Measurements from ENCODE around the gene FNDC3B. TPM values are rescaled to one million over a fixed set of nuclear protein-coding genes. Genes with fewer than 3 reads are reported as not detected.
A peak's percentile ranks its signal among the peaks of the same experiment; 100 is the strongest.

FNDC3B gene
- total RNA-seq, 1 donor: 139 TPM

- DNase-seq (ENCODE audit: low read depth): no peak
- no peak for TF ChIP-seq CTCF (IDR thresholded peaks at IDR 0.05; ENCODE audit: insufficient read depth, low read length)
These were observed 357.0 kb downstream of the FNDC3B start for GRCh38 chr3:172396400-172396799.

GRCh38 chr3:172397716-172398405 lies 358.5 kb downstream of the FNDC3B start:
- peak; percentile 39 for DNase-seq (ENCODE audit: low read depth)
- H3K4me3 ChIP-seq (ENCODE audit: low read depth, low read length): no peak overlapping the region
- TF ChIP-seq CTCF (IDR thresholded peaks at IDR 0.05; ENCODE audit: insufficient read depth, low read length): no peak

More at GRCh38 chr3:172396400-172396799, 357.0 kb downstream of the FNDC3B start:
- no peak overlapping the region for H3K4me3 ChIP-seq (ENCODE audit: low read depth, low read length)

- no peak overlapping the region for H3K4me3 ChIP-seq (ENCODE audit: low read depth, low read length)
- no peak for TF ChIP-seq CTCF (IDR thresholded peaks at IDR 0.05; ENCODE audit: insufficient read depth, low read length)
These were observed 359.1 kb downstream of the FNDC3B start for GRCh38 chr3:172398484-172398883.

GRCh38 chr3:172402090-172402489 lies 362.7 kb downstream of the FNDC3B start:
- no peak for TF ChIP-seq CTCF (IDR thresholded peaks at IDR 0.05; ENCODE audit: insufficient read depth, low read length)
- H3K4me3 ChIP-seq (ENCODE audit: low read depth, low read length): no peak overlapping the region
- no peak for DNase-seq (ENCODE audit: low read depth)

More at GRCh38 chr3:172398484-172398883, 359.1 kb downstream of the FNDC3B start:
- no peak for DNase-seq (ENCODE audit: low read depth)

GRCh38 chr3:172402892-172403643 lies 363.7 kb downstream of the FNDC3B start:
- no peak overlapping the region for H3K4me3 ChIP-seq (ENCODE audit: low read depth, low read length)
- no peak for DNase-seq (ENCODE audit: low read depth)
- no peak for TF ChIP-seq CTCF (IDR thresholded peaks at IDR 0.05; ENCODE audit: insufficient read depth, low read length)

GRCh38 chr3:172404237-172404962 lies 365.0 kb downstream of the FNDC3B start:
- no peak overlapping the region for H3K4me3 ChIP-seq (ENCODE audit: low read depth, low read length)
- DNase-seq (ENCODE audit: low read depth): no peak
- TF ChIP-seq CTCF (IDR thresholded peaks at IDR 0.05; ENCODE audit: insufficient read depth, low read length): no peak

Data from fibroblast of the aortic adventitia (primary cell).